ENCODE measurements around the gene PSAP.

PSAP gene

GRCh38 chr10:71844084-71844483 is 7.0 kb downstream of the PSAP start:
- DNase-seq, result no peak

- DNase-seq, result no peak
These were observed 8.0 kb downstream of the PSAP start for GRCh38 chr10:71842856-71843686.

- no peak for DNase-seq
These were observed 8.6 kb downstream of the PSAP start for GRCh38 chr10:71842422-71842821.

GRCh38 chr10:71840958-71841335 is 10.1 kb downstream of the PSAP start:
- no peak for DNase-seq

GRCh38 chr10:71840177-71840957 is 10.7 kb downstream of the PSAP start:
- DNase-seq, result no peak

GRCh38 chr10:71838264-71839211 is 12.5 kb downstream of the PSAP start:
- no peak for DNase-seq

GRCh38 chr10:71837098-71837827 is 13.8 kb downstream of the PSAP start:
- peak in 1 of 6 experiments; percentile 20 for DNase-seq

- no peak for DNase-seq
These were observed 14.5 kb downstream of the PSAP start for GRCh38 chr10:71836596-71836974.

GRCh38 chr10:71835671-71836595 is 15.1 kb downstream of the PSAP start:
- no peak for DNase-seq

GRCh38 chr10:71834343-71834674 is 16.7 kb downstream of the PSAP start:
- DNase-seq, result no peak

GRCh38 chr10:71833451-71834342 is 17.4 kb downstream of the PSAP start:
- no peak for DNase-seq

- DNase-seq, result no peak
These were observed 18.1 kb downstream of the PSAP start for GRCh38 chr10:71832967-71833366.

GRCh38 chr10:71831646-71832552 is 19.2 kb downstream of the PSAP start:
- DNase-seq, result no peak

GRCh38 chr10:71830726-71831125 is 20.3 kb downstream of the PSAP start:
- no peak for DNase-seq

- DNase-seq, result no peak
These were observed 21.2 kb downstream of the PSAP start for GRCh38 chr10:71829896-71830295.

GRCh38 chr10:71829171-71829570 is 21.9 kb downstream of the PSAP start:
- DNase-seq, result no peak

GRCh38 chr10:71828702-71829101 is 22.3 kb downstream of the PSAP start:
- no peak for DNase-seq

- DNase-seq, result no peak
These were observed 23.2 kb downstream of the PSAP start for GRCh38 chr10:71827852-71828251.

- DNase-seq, result no peak
These were observed 25.8 kb downstream of the PSAP start for GRCh38 chr10:71825217-71825616.

Data from stimulated activated naive CD4-positive, alpha-beta T cell (primary cell).